Body of pancreas (tissue), 4 donors: ENCODE results near the gene TPI1. TPM values are rescaled to one million over a fixed set of nuclear protein-coding genes. Genes with fewer than 3 reads are reported as not detected.
A peak's percentile ranks its signal among the peaks of the same experiment; 100 is the strongest.
"Not testable (repeated sequence)": the region's sequence is repeated elsewhere in the genome, so short reads cannot be mapped to it uniquely, and the experiment has no call there.

Experiments used
- ATAC-seq: fragments of 150-250 bp; one replicate; pipeline ENCODE4 v1.9.1; 2016
- DNase-seq, 4 donors: peaks; one replicate each; pipeline ENCODE4 v3.0.0-alpha.2; 2019
- H3K27ac ChIP-seq, 4 donors: fragments of 200-600 bp; sonication (generic); 1 replicate in 3 of 4; 2 replicates in 1 of 4; pipeline versions ENCODE4 v1.5.1 to v1.6.1; 2016 to 2019; ENCODE audit warnings: mild to moderate bottlenecking in 1 of 4, mixed read lengths in 1 of 4, moderate library complexity in 1 of 4
- H3K27me3 ChIP-seq, 2 donors: fragments of 200-600 bp; sonication (generic); one replicate each; pipeline ENCODE4 v1.6.0; 2016; ENCODE audit warnings: mild to moderate bottlenecking in 1 of 2
- H3K36me3 ChIP-seq, 2 donors: fragments of 200-600 bp; sonication (generic); replicated peaks in 1 of 2; 2 replicates each; pipeline ENCODE4 v1.5.1; 2016; ENCODE audit warnings: low read depth in 2 of 2; ENCODE audit not compliant: insufficient read depth in 1 of 2
- H3K4me1 ChIP-seq: fragments of 200-600 bp; sonication (generic); one replicate; pipeline ENCODE4 v1.6.0; 2016
- H3K4me3 ChIP-seq, 2 donors: fragments of 200-600 bp; sonication (generic); 1 replicate in 1 of 2; 2 replicates in 1 of 2; pipeline ENCODE4 v1.5.1; 2016 to 2019
- H3K9me3 ChIP-seq, 3 donors: fragments of 200-600 bp; sonication (generic); 1 replicate in 2 of 3; 2 replicates in 1 of 3; pipeline ENCODE4 v1.5.1; 2016
- POLR2A ChIP-seq, 3 donors: fragments of 450-650 bp; IDR thresholded peaks; one replicate each; pipeline ENCODE4 v1.6.1; 2016; ENCODE audit warnings: antibody characterized with exemption in 3 of 3, mild to moderate bottlenecking in 2 of 3
- WGBS, 2 donors: methylation state at CpG; one replicate each; pipeline ENCODE4 v1.1.5; 2017; 5-methylcytosine and 5-hydroxymethylcytosine counted together
- intact Hi-C: fragments of 100-400 bp; cut with DNase I; formaldehyde crosslinking; loops from one replicate; pipeline ENCODE4 v1.15.1; 2023
- total RNA-seq, 2 donors: library from RNA; depleted of rRNA; stranded (reverse); fragments of >200 nt; gene quantifications; one replicate each; pipeline ENCODE4 v1.1.0, GENCODE V29; 2016
- TF ChIP-seq, protein P1 (sequence below), 7 experiments: fragments of 450-650 bp in 4 of 7; fragments of 200-600 bp in 3 of 7; sonication (generic) in 3 of 7; IDR thresholded peaks; one replicate each; pipeline ENCODE4 v1.5.1; 2016 to 2019; ENCODE audit warnings: antibody characterized with exemption in 7 of 7

Gene TPI1
- total RNA-seq, 2 donors from 2014 or later = 134 to 152 TPM

- Histone ChIP-seq H3K36me3 (peaks cover 0 to 16% of the 10 kb centered on the region in 2 donors), H3K27me3 (no peaks in the 10 kb centered on the region), H3K4me3 (no peak overlapping the region), H3K4me1 (peaks cover 32% of the 10 kb centered on the region), H3K27ac (peak overlapping the region in 3 of 4 donors; percentile 83 to 96 (median 89)), H3K9me3 (no peaks in the 10 kb centered on the region)
- WGBS, 2 donors = 72 to 76% methylated on average over 19 of the region's 19 CpGs
- TF ChIP-seq, protein P1, sequence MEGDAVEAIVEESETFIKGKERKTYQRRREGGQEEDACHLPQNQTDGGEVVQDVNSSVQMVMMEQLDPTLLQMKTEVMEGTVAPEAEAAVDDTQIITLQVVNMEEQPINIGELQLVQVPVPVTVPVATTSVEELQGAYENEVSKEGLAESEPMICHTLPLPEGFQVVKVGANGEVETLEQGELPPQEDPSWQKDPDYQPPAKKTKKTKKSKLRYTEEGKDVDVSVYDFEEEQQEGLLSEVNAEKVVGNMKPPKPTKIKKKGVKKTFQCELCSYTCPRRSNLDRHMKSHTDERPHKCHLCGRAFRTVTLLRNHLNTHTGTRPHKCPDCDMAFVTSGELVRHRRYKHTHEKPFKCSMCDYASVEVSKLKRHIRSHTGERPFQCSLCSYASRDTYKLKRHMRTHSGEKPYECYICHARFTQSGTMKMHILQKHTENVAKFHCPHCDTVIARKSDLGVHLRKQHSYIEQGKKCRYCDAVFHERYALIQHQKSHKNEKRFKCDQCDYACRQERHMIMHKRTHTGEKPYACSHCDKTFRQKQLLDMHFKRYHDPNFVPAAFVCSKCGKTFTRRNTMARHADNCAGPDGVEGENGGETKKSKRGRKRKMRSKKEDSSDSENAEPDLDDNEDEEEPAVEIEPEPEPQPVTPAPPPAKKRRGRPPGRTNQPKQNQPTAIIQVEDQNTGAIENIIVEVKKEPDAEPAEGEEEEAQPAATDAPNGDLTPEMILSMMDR (IDR thresholded peaks at IDR 0.05) = no peak
- no peak for TF ChIP-seq POLR2A (IDR thresholded peaks at IDR 0.05)
- DNase-seq = no peak
- intact Hi-C loops = no loop called here
- ATAC-seq = no peak
Measured at GRCh38 chr12:6866163-6866919, 990 bp upstream of the TPI1 start.

GRCh38 chr12:6866920-6867412, 365 bp upstream of the TPI1 start:
- H3K36me3 ChIP-seq = peaks cover 0 to 10% of the 10 kb centered on the region in 2 donors
- WGBS, 2 donors = 2 to 4% methylated on average over 4 to 28 of the region's 33 CpGs

GRCh38 chr12:6868211-6869048, 1.1 kb downstream of the TPI1 start:
- DNase-seq (no peak), ATAC-seq (no peak)
- intact Hi-C loops = no loop called here
- peaks cover 0 to 8% of the 10 kb centered on the region in 2 donors for H3K36me3 ChIP-seq
- peaks cover 42% of the 10 kb centered on the region for H3K4me1 ChIP-seq
- peak overlapping the region; percentile 80 to 88 for H3K4me3 ChIP-seq
- no peak for TF ChIP-seq POLR2A (IDR thresholded peaks at IDR 0.05)
- TF ChIP-seq, protein P1 (IDR thresholded peaks at IDR 0.05) = no peak
- 9 to 11% methylated on average over 20 to 22 of the region's 22 CpGs for WGBS, 2 donors
- H3K27ac ChIP-seq = peak overlapping the region; percentile 83 to 96 (median 88)
- H3K27me3 ChIP-seq = no peaks in the 10 kb centered on the region
- H3K9me3 ChIP-seq = no peaks in the 10 kb centered on the region

More at GRCh38 chr12:6866920-6867412, 365 bp upstream of the TPI1 start:
- Histone ChIP-seq H3K27ac (peak overlapping the region; percentile 52 to 96 (median 86)), H3K27me3 (no peaks in the 10 kb centered on the region), H3K9me3 (no peaks in the 10 kb centered on the region), H3K4me1 (peaks cover 38% of the 10 kb centered on the region), H3K4me3 (peak overlapping the region; percentile 80 to 88)
- DNase-seq = peak in 1 of 4 donors; percentile 48
- TF ChIP-seq POLR2A (IDR thresholded peaks at IDR 0.05) = no peak
- TF ChIP-seq, protein P1 (IDR thresholded peaks at IDR 0.05) = no peak
- ATAC-seq = peak; percentile 12
- intact Hi-C loops = no loop called here

GRCh38 chr12:6869049-6870021, 2.0 kb downstream of the TPI1 start:
- intact Hi-C loops = no loop called here
- H3K4me1 ChIP-seq = peaks cover 47% of the 10 kb centered on the region
- no peak overlapping the region for H3K4me3 ChIP-seq
- no peak for TF ChIP-seq POLR2A (IDR thresholded peaks at IDR 0.05)
- TF ChIP-seq, protein P1 (IDR thresholded peaks at IDR 0.05) = peak; percentile 86 to 95 (median 92)
- H3K9me3 ChIP-seq = no peaks in the 10 kb centered on the region
- peaks cover 0 to 4% of the 10 kb centered on the region in 2 donors for H3K36me3 ChIP-seq
- WGBS, 2 donors = 23 to 27% methylated on average over 12 of the region's 12 CpGs
- no peaks in the 10 kb centered on the region for H3K27me3 ChIP-seq
- H3K27ac ChIP-seq = peak overlapping the region in 3 of 4 donors; percentile 20 to 96 (median 83)
- DNase-seq = peak; percentile 86 to 90 (median 88)
- peak; percentile 25 for ATAC-seq

GRCh38 chr12:6870304-6870703, 3.0 kb downstream of the TPI1 start:
- ATAC-seq, H3K27me3 ChIP-seq, DNase-seq, H3K9me3 ChIP-seq, H3K27ac ChIP-seq, intact Hi-C loops, H3K4me3 ChIP-seq, H3K36me3 ChIP-seq: not testable (repeated sequence)
- peaks cover 47% of the 10 kb centered on the region for H3K4me1 ChIP-seq
- WGBS, 2 donors = 54% methylated on average over 4 of the region's 4 CpGs
